NCI-H1436 (cell line): ENCODE results near the gene CHCT1.

Experiments
- DNase-seq: peaks from one replicate; lab custom pipeline; 2025; lab: John Stamatoyannopoulos, UW

The CHCT1 gene

DNA sequence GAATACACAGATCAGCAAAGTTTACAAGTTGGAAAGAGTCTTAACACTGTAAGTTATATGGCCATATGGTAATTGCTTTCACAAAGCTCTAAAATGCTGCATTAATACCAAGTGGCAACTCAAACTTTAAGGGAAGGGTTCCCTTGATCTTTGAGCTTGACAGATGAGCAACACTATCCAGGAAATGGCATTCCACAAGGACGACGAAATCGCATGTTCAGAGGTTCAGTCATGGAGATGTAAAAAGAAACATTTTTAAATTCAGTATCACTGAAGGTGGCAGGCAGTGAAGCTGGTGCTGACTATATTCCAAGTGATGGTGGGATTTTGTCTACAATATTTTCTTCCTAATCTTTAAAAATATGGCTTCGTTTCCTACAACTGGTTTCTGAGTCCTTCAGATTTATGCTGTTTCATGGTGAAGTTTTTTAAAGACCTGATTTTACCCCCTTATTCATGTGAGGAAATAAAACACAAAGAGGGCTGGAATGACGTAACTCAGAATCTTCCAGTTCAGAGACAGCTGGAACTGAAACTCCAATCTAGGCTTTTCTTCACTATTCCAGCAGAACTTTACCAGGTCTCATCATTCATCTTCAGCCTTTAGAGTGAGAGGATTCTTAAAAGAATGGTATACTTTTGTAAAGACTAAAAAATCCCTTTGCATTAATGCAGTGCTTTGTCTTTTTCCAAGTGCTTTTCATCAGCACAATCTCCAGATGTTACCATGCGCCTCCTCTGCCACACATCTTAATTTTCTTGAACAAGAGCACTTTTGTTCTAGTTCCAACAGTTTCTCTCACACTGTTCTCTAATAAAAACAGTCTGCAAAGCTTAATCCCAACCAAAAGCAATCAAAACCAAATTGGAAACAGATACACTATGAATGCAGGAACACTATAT lies 20.2 kb downstream of the CHCT1 start:
- DNase-seq: no peak

DNA sequence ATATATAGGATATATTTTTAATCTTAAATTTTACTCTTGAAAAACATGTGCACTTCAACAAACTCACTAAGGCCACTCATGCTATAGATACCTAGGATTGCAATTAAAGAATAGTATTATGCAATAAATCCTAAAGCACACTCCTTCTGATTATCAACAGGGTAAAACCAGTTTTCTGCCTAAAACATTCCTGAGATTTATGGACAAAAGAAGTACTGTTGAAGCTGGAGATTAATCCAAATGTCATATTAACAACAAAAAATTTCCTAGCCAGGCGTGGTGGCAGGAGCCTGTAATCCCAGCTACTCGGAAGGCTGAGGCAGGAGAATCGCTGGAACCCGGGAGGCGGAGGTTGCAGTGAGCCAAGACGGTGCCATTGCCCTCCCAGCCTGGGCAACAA lies 21.4 kb downstream of the CHCT1 start:
- DNase-seq: no peak

DNA sequence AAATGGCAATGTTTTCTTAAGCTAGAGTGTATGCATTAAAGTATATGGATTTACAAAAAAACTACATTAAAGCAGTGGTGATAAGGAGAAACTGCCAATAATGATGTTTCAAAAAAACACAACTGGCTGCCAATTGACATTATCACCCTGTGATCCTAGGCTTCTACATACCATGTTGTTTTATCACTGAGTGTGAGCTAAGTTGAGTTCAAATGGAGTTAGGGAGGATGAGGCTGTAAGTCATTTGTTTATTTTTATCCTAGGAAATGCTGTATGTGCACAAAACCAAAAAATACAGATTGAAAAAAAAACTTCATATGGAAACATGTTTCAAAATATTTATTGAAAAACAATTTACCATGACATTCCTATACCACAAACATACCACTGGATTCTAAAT lies 22.9 kb downstream of the CHCT1 start:
- no peak for DNase-seq

DNA sequence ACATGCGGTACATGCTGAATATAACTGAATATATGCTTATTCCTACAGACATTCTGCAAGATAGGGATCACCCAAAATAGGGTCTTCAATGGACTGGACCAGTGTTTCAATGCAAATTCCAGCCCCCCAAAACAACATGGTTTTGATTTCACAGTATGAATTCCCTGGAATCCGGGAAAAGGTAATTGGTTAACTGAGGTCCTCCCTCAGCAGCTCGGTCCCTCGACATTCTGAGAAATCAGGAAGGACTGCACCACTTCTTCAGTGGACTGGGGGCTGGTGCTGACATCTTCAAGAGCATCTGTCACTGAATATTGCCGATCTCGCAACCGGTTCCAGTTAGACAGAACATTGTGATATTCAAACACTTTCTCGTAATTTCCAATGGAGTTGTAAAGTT lies 25.1 kb downstream of the CHCT1 start:
- no peak for DNase-seq

DNA sequence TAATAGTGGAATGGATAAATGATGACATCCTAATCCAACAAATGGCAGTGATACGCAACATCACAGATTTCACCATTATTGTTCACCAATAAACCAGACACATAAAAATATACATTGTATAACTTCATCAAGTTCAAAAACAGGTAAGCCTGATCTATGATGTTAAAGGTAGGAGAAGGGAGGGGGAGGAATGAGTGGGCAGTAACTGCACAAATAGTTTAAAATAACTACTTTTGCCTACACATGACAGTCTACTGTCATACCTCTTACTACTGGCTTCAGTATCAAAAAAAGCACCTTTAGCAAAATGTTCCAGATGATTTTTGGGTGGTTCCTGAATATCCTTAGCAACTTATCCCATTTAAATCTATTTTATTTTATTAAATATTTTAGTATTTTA lies 28.8 kb downstream of the CHCT1 start:
- DNase-seq: no peak

DNA sequence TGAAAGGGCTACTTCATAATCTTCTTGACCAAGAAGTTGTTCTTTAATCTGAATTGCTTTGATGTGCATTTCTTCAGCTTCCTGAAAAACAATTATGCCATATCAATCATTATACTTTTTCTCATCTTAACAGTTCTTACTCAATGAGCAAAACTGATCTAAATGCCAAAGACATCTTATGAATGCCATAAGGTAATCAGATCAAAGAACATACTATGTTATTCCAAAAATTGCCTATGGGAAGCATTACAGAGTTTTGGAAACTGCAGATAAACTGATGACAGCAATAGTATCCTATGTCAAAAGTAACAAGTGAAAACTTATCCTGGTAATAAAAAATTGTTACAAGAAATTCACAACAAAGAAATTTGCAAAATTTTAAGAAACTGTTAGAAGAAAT lies 29.7 kb downstream of the CHCT1 start:
- DNase-seq: no peak

DNA sequence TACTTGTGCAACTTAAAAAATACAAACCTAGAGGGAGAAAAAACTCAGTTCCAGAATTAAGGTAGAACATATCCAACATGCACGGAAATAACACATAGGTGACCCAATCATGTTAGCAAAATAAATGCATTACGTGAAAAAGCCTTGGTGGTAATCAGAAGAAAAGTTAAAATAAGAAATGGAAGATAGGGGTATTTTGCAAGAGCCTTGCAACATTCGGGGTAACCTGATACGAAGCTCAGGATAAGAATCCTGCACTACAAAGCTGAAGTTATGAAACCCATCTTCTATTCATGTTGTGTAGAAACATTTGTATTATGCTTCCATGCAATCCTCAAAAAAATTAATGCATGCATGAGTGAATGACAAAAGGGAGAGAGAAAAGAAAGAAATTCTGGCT lies 33.1 kb downstream of the CHCT1 start:
- DNase-seq: no peak

DNA sequence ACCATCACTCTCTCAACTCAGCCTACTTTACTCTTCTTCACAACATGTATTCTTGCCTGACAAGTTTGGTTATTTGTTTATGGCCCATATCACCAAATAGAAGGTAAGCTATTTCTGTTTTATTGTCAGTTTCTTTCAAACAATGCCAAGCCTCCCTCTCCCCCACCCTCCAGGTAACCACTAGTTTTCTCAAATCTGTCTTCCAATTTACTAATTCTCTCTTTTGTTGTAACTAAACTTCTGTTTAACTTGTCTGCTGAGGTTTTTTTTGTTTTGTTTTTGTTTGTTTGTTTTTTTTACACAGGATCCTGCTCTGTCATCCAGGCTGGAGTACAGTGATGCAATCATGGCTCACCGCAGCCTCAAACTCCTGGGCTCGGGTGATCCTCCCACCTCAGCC lies 34.9 kb downstream of the CHCT1 start:
- no peak for DNase-seq

DNA sequence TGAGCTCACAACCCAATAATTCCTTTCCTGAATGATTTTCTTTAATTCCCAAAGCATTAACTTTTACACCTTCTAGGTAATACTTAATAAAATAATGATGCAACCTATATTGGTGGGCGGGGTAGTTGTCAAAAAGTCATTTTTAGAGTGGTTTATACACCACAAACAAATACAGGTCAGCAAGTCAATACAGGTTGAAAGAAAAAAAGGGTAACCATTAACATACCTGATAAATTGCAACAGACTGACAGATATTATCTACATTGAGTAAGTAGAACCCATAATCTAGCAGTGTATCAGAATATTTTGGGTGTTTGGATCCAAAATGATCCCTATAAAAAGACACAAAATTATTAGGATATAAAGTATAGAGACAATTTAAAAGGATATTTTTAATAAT lies 39.3 kb downstream of the CHCT1 start:
- no peak for DNase-seq

DNA sequence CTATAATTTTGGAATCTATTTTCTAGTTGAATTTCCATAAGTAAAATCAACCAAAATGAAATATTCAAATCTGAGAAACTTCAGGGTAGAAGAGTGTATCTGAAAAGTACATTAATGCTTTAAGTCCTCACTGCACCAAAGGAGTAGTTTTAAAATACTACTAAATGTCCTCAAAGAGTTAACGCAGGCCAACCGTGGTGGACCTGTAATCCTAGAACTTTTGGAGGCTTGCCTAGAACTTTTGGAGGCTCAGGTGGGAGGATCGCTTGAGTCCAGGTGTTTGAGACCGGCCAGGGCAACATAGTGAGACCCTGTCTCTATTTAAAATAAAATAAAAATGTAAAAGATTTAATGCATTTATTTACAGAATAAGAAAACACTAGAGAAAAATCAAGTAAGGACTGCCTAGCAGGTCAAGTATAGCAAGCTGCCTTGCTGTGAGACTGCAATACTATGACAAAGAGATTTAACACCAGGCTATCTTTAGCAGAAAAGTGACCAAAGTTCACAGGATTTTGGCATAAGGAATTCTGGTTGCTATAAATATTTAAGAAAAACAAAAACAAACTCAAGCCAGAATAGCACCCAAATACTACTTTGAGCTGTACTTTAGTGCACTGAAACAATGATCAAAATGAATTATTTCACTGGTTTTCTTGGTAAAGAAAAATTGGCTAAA lies 41.0 kb downstream of the CHCT1 start:
- DNase-seq: no peak

DNA sequence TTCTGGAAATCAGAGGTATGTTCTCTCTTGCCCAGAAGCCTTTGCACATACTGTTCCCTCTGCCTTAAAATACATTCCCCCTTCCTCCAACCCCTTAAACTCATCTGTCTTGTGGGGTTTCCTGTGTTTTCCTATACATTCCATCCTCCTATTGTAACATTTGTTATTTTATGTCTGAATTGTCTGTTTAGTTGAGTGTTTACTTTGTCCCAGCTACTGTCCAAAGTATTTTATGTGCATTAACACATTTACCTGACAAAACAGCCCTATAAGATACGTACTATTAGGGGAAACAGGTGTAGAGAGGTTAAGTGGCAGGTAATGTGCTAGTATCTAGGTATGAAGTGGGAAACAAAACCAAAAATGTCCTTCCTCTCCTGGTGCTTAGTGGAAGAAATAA lies 42.1 kb downstream of the CHCT1 start:
- DNase-seq: no peak

DNA sequence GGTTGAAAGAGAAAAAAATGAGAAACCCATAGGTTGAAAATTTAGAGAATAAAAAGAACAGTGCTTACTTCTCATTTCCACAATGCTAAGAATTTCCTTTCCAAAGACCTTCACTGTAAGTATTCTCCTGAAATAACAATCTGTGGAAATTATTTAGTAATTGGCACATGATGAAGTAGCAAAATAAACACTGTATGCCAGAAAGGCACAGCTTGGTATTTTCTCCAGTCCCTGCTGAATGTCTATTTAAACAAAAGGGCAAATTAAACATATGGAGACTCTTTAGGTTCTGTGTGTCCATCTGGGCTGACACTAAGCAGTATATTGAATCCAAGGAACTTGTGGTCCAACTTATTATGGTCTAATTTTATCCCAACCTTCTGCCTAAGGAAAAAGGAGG lies 46.1 kb downstream of the CHCT1 start:
- no peak for DNase-seq

DNA sequence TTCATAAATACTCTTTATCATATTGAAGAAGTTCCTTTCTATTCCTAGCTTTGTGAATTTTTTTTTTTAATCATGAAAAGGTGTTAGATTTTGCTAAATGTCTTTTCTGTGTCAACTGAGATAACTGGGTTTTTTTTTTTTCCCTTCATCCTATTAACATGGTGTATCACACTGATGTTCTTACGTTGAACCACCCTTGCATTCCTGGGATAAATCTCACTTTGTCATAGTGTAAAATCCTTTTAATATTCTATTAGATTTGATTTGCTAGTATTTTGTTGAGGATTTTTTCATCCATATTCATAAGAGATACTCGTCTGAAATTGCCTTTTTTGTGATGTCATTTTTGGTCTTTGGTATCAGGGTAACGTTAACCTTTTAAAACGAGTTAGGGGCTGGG lies 49.2 kb downstream of the CHCT1 start:
- no peak for DNase-seq

DNA sequence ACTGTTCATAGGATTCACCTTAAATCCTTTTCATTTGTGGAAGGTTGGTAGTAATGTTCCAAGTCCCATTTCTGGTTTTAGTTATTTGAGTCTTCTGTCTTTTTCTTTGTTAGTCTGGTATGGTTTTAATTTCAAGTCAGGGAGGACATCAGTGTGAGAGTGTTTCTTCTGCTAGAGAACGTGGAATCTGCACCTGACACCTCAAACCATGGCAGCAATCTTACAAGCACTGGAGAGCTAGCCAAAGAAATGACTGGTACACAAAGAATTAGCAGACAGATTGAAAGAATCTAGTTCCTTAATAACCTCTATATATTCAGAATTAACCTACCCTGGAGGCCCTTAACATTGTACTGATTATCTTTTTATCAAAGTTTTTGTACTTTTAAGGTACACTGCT lies 50.2 kb downstream of the CHCT1 start:
- no peak for DNase-seq

DNA sequence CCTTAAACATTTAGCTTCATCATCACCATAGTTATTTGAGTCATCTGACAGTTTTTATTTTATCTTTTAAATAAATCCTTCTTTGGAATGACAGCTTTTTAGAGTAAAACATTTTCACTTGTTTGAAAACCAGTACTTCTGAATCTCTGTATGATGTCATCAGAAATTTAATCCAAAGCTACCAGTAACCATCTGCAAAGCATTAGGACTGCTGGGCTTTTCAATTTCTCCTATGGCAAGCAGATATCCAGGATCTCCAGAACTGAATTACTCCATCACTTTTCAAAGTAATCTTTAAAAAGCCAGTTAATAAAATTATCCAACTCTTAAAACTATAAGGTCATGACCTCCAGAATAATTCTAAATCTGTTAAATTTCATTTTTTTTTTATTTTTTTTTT lies 51.5 kb downstream of the CHCT1 start:
- no peak for DNase-seq
